ENCODE results near the gene APLP2. TPM values are rescaled to one million over a fixed set of nuclear protein-coding genes. Genes with fewer than 3 reads are reported as not detected.

APLP2 gene
- total RNA-seq, 1 experiment from 2014 or later = 210 TPM

GRCh38 chr11:130144141-130144540 lies 74.4 kb downstream of the APLP2 start:
- CTCF ChIA-PET = no interaction called here
- RAD21 ChIA-PET (ENCODE audit: low non-redundant PET in 1 of 2, low total read pairs in 2 of 2, uncharacterized antibody in 2 of 2, unreplicated experiment in 2 of 2) = no interaction called here
- Histone ChIP-seq H3K4me2 (ENCODE audit: low read length) (no peak overlapping the region), H3K27ac (ENCODE audit: low read depth, low read length) (no peak overlapping the region), H3K4me1 (ENCODE audit: control insufficient read depth in 1 of 2, insufficient read depth in 2 of 2, low read length in 2 of 2) (peaks cover 31 to 41% of the 10 kb centered on the region in 2 experiments), H3K79me2 (ENCODE audit: insufficient read depth, low read length) (no peaks in the 10 kb centered on the region), H3K27me3 (ENCODE audit: insufficient read depth, low read length) (no peaks in the 10 kb centered on the region), H3K9ac (ENCODE audit: low read length) (no peak overlapping the region), H3K9me2 (ENCODE audit: insufficient read depth) (no peaks in the 10 kb centered on the region), H3K4me3 (replicated peaks in 1 of 2; ENCODE audit: low read depth in 1 of 2, low read length in 2 of 2) (no peak overlapping the region), H4K20me1 (ENCODE audit: insufficient read depth) (peaks cover 6% of the 10 kb centered on the region; the same call in 1 of the 2 replicates), H3K9me3 (ENCODE audit: control insufficient read depth in 1 of 2, insufficient read depth in 1 of 2, low read depth in 1 of 2, low read length in 2 of 2) (no peaks in the 10 kb centered on the region), H2AFZ (ENCODE audit: low read depth, low read length, poor library complexity, severe bottlenecking) (no peak overlapping the region), H3K36me3 (ENCODE audit: control insufficient read depth in 1 of 2, insufficient read depth in 2 of 2, low read length in 2 of 2) (peaks cover 7 to 20% of the 10 kb centered on the region in 2 experiments; a peak in 2 of 4 replicates)
- ATAC-seq = no peak
- intact Hi-C loops (cut with micrococcal nuclease) = no loop called here
- BruUV-seq (replicated peaks) = no TSS peak
- TF ChIP-seq YY1 (IDR thresholded peaks at IDR 0.05; ENCODE audit: extremely low read depth, insufficient replicate concordance, low read depth, low read length) = no peak
- no peak for TF ChIP-seq REST (IDR thresholded peaks at IDR 0.05; ENCODE audit: low read depth)
- TF ChIP-seq CBX3 (IDR thresholded peaks at IDR 0.05; ENCODE audit: low read depth) = no peak
- no peak for TF ChIP-seq CEBPB (IDR thresholded peaks at IDR 0.05; ENCODE audit: low read depth)
- TF ChIP-seq EGR1 (IDR thresholded peaks at IDR 0.05; ENCODE audit: low read depth) = no peak
- TF ChIP-seq ELF1 (IDR thresholded peaks at IDR 0.05; ENCODE audit: borderline replicate concordance, low read depth) = no peak
- no peak for TF ChIP-seq JUND (IDR thresholded peaks at IDR 0.05)
- TF ChIP-seq FOSL1 (IDR thresholded peaks at IDR 0.05; ENCODE audit: low read depth) = no peak
- TF ChIP-seq EZH2 (IDR thresholded peaks at IDR 0.05) = no peak
- no peak for TF ChIP-seq ZFX (IDR thresholded peaks at IDR 0.05)
- POLR2A ChIA-PET = no interaction called here
- DNase-seq (ENCODE audit: low read depth, low spot score) = no peak
